NCI-H2029 (cell line): ENCODE results near the gene SGPL1.
"Not testable (repeated sequence)": the region's sequence is repeated elsewhere in the genome, so short reads cannot be mapped to it uniquely, and the experiment has no call there.

ENCODE experiments used
- DNase-seq: peaks from one replicate; lab custom pipeline; 2025; lab: John Stamatoyannopoulos, UW

Gene SGPL1

GRCh38 chr10:70843776-70844489 lies 28.2 kb downstream of the SGPL1 start:
- DNase-seq, result peak; percentile 15

GRCh38 chr10:70845256-70845655 lies 29.5 kb downstream of the SGPL1 start:
- no peak for DNase-seq

GRCh38 chr10:70845816-70846215 lies 30.1 kb downstream of the SGPL1 start:
- DNase-seq, result no peak

GRCh38 chr10:70846795-70847194 lies 31.0 kb downstream of the SGPL1 start:
- DNase-seq, result no peak

GRCh38 chr10:70847659-70848360 lies 32.1 kb downstream of the SGPL1 start:
- DNase-seq, result no peak

- no peak for DNase-seq
These were observed 33.9 kb downstream of the SGPL1 start for GRCh38 chr10:70849582-70850016.

- DNase-seq, result no peak
These were observed 34.3 kb downstream of the SGPL1 start for GRCh38 chr10:70850097-70850496.

- peak; percentile 17 for DNase-seq
These were observed 36.1 kb downstream of the SGPL1 start for GRCh38 chr10:70851597-70852475.

- no peak for DNase-seq
These were observed 37.3 kb downstream of the SGPL1 start for GRCh38 chr10:70853038-70853437.

GRCh38 chr10:70853457-70853856 lies 37.7 kb downstream of the SGPL1 start:
- DNase-seq, result no peak

- DNase-seq, result no peak
These were observed 40.7 kb downstream of the SGPL1 start for GRCh38 chr10:70856454-70856853.

- DNase-seq, result peak; percentile 28
These were observed 43.0 kb downstream of the SGPL1 start for GRCh38 chr10:70858759-70859158.

- not testable (repeated sequence) for DNase-seq
These were observed 45.9 kb downstream of the SGPL1 start for GRCh38 chr10:70861495-70862197.

- DNase-seq, result no peak
These were observed 47.9 kb downstream of the SGPL1 start for GRCh38 chr10:70863470-70864160.

- DNase-seq, result no peak
These were observed 49.2 kb downstream of the SGPL1 start for GRCh38 chr10:70864935-70865334.

- DNase-seq, result no peak
These were observed 50.7 kb downstream of the SGPL1 start for GRCh38 chr10:70866424-70866823.

- no peak for DNase-seq
These were observed 56.5 kb downstream of the SGPL1 start for GRCh38 chr10:70872291-70872690.

- DNase-seq, result no peak
These were observed 58.3 kb downstream of the SGPL1 start for GRCh38 chr10:70874061-70874460.

GRCh38 chr10:70879207-70879606 lies 63.5 kb downstream of the SGPL1 start:
- DNase-seq, result peak; percentile 11

- DNase-seq, result peak; percentile 14
These were observed 64.4 kb downstream of the SGPL1 start for GRCh38 chr10:70880077-70880534.

- no peak for DNase-seq
These were observed 69.0 kb downstream of the SGPL1 start for GRCh38 chr10:70884741-70885140.
